HG02870 (cell line): Measurements from ENCODE around the gene GPD2.

Experiments
- ATAC-seq: cut with Tn5 transposase; IDR thresholded peaks from one replicate; pipeline ENCODE4 v1.9.1; 2021; ENCODE audit warnings: mild to moderate bottlenecking, moderate library complexity; ENCODE audit not compliant: unreplicated experiment

GPD2 gene

GRCh38 chr2:156435718-156436496 is at the start of gene GPD2:
GPD2 (plus strand) TSS chr2:156436379; CDS start chr2:156476106, 39,727 bp downstream.
- ATAC-seq = peak; percentile 53

GRCh38 chr2:156394033-156394741 is 42.0 kb upstream of the GPD2 start:
- ATAC-seq = no peak

- ATAC-seq = peak; percentile 34
These were observed 40.1 kb upstream of the GPD2 start for GRCh38 chr2:156396126-156396525.

GRCh38 chr2:156397229-156397628 is 39.0 kb upstream of the GPD2 start:
- no peak for ATAC-seq

- no peak for ATAC-seq
These were observed 38.0 kb upstream of the GPD2 start for GRCh38 chr2:156398176-156398575.

GRCh38 chr2:156399224-156399949 is 36.8 kb upstream of the GPD2 start:
- no peak for ATAC-seq

- peak; percentile 30 for ATAC-seq
These were observed 36.1 kb upstream of the GPD2 start for GRCh38 chr2:156399950-156400705.

GRCh38 chr2:156400706-156401678 is 35.2 kb upstream of the GPD2 start:
- ATAC-seq = peak; percentile 67

GRCh38 chr2:156401861-156402260 is 34.3 kb upstream of the GPD2 start:
- ATAC-seq = no peak

GRCh38 chr2:156405586-156405985 is 30.6 kb upstream of the GPD2 start:
- ATAC-seq = no peak

GRCh38 chr2:156411835-156412234 is 24.3 kb upstream of the GPD2 start:
- no peak for ATAC-seq

GRCh38 chr2:156421851-156422250 is 14.3 kb upstream of the GPD2 start:
- ATAC-seq = no peak

GRCh38 chr2:156423674-156424282 is 12.4 kb upstream of the GPD2 start:
- ATAC-seq = no peak

- no peak for ATAC-seq
These were observed 9.1 kb upstream of the GPD2 start for GRCh38 chr2:156427074-156427473.

- no peak for ATAC-seq
These were observed 7.0 kb upstream of the GPD2 start for GRCh38 chr2:156429211-156429610.

GRCh38 chr2:156430236-156430979 is 5.8 kb upstream of the GPD2 start:
- peak; percentile 21 for ATAC-seq

GRCh38 chr2:156430980-156431358 is 5.2 kb upstream of the GPD2 start:
- peak; percentile 69 for ATAC-seq

- ATAC-seq = no peak
These were observed 1.5 kb upstream of the GPD2 start for GRCh38 chr2:156434461-156435291.
